T-cell (primary cell): ENCODE data around the gene OR5K1. TPM values are rescaled to one million over a fixed set of nuclear protein-coding genes. Genes with fewer than 3 reads are reported as not detected.

Source experiments
- ATAC-seq, 4 experiments: fragments of 200-7000 bp in 3 of 4; fragments of 150-1000 bp in 1 of 4; cut with Tn5 transposase; replicated peaks in 1 of 4; 1 replicate in 3 of 4; 2 replicates in 1 of 4; pipeline ENCODE4 v1.10.0; 2021; ENCODE audit warnings: moderate library complexity in 3 of 4, mild to moderate bottlenecking in 2 of 4, moderate number of reproducible peaks in 1 of 4
- CTCF ChIA-PET, 2 donors: fragments of 300-600 bp; sonication (Branson Sonifier 250); formaldehyde crosslinking; loops; one replicate each; lab custom pipeline; 2022; ENCODE audit warnings: antibody characterized with exemption in 2 of 2; lab: Charles Lee
- POLR2A ChIA-PET, 2 donors: fragments of 300-600 bp; sonication (Branson Sonifier 250); formaldehyde crosslinking; loops; one replicate each; lab custom pipeline; 2022; ENCODE audit warnings: antibody characterized with exemption in 2 of 2; lab: Charles Lee
- DNase-seq, 35 experiments: peaks; one replicate each; pipeline versions ENCODE4 v3.0.0 to v3.0.0-alpha.2; 2013 to 2023
- H3K27ac ChIP-seq: one replicate; pipeline ENCODE4 v1.5.1; 2013; ENCODE audit warnings: low read length
- H3K27me3 ChIP-seq, 2 experiments: replicated peaks in 1 of 2; 1 replicate in 1 of 2; 2 replicates in 1 of 2; pipeline versions ENCODE4 v1.6.1 to v1.7.0; 2013; ENCODE audit warnings: low read length in 1 of 2, mixed read lengths in 1 of 2; ENCODE audit not compliant: control insufficient read depth in 2 of 2, insufficient read depth in 2 of 2; ENCODE audit errors: extremely low read depth in 1 of 2
- H3K36me3 ChIP-seq, 2 donors: 1 replicate in 1 of 2; 2 replicates in 1 of 2; pipeline versions ENCODE4 v1.6.1 to v1.7.0; 2013; ENCODE audit warnings: low read length in 1 of 2; ENCODE audit not compliant: control insufficient read depth in 2 of 2, insufficient read depth in 1 of 2; ENCODE audit errors: extremely low read depth in 1 of 2
- H3K4me1 ChIP-seq, 2 experiments: 1 replicate in 1 of 2; 2 replicates in 1 of 2; pipeline versions ENCODE4 v1.6.1 to v1.7.0; 2013; ENCODE audit warnings: low read length in 2 of 2, mixed read lengths in 1 of 2; ENCODE audit not compliant: insufficient read depth in 2 of 2, control insufficient read depth in 1 of 2; ENCODE audit errors: extremely low read depth in 1 of 2
- H3K4me3 ChIP-seq, 2 donors: 1 replicate in 1 of 2; 2 replicates in 1 of 2; pipeline versions ENCODE4 v1.5.1 to v1.7.0; 2013; ENCODE audit warnings: mild to moderate bottlenecking in 2 of 2, low read length in 1 of 2, moderate library complexity in 1 of 2; ENCODE audit not compliant: control insufficient read depth in 1 of 2; ENCODE audit errors: extremely low read depth in 1 of 2
- H3K9me3 ChIP-seq: 2 replicates; pipeline ENCODE4 v1.7.0; 2013
- H3K27ac Mint-ChIP-seq, 2 donors: one replicate each; pipeline ENCODE4 v1.8.0; 2020 to 2021; ENCODE audit warnings: mild to moderate bottlenecking in 2 of 2, mixed read lengths in 2 of 2
- H3K27me3 Mint-ChIP-seq, 2 donors: one replicate each; pipeline ENCODE4 v1.8.0; 2021 to 2022; ENCODE audit warnings: mixed read lengths in 2 of 2
- H3K36me3 Mint-ChIP-seq: one replicate; pipeline ENCODE4 v1.8.0; 2021; ENCODE audit warnings: mixed read lengths
- H3K4me1 Mint-ChIP-seq, 3 donors: one replicate each; pipeline ENCODE4 v1.8.0; 2020 to 2022; ENCODE audit warnings: mixed read lengths in 3 of 3, mild to moderate bottlenecking in 1 of 3
- H3K4me3 Mint-ChIP-seq, 3 donors: one replicate each; pipeline ENCODE4 v1.8.0; 2020 to 2022; ENCODE audit warnings: mild to moderate bottlenecking in 3 of 3, mixed read lengths in 3 of 3, moderate library complexity in 3 of 3
- H3K9me3 Mint-ChIP-seq, 3 donors: one replicate each; pipeline ENCODE4 v1.8.0; 2020 to 2022; ENCODE audit warnings: mixed read lengths in 3 of 3
- WGBS: methylation state at CpG from one replicate; pipeline ENCODE4 v1.1.5; 2013; ENCODE audit warnings: missing lambda C conversion rate; ENCODE audit not compliant: insufficient coverage; 5-methylcytosine and 5-hydroxymethylcytosine counted together
- total RNA-seq, 35 experiments: library from RNA in 6 of 35; stranded (reverse) in 6 of 35; fragments of 120-200 nt in 1 of 35; gene quantifications; one replicate each; pipeline versions ENCODE4 v1.2.1 to v1.2.4 and lab custom pipeline; 2013 to 2026

Gene OR5K1
- total RNA-seq, 5 donors from 2014 or later (not counting 1 experiment from before 2014, with no cell fraction given), result not detected

- no peaks in the 10 kb centered on the region for H3K27me3 ChIP-seq
- H3K27ac ChIP-seq, result no peak overlapping the region
- H3K27ac Mint-ChIP-seq, result no peak overlapping the region
- WGBS, result 90% methylated on average over 2 of the region's 4 CpGs
- no peaks in the 10 kb centered on the region for H3K9me3 ChIP-seq
- CTCF ChIA-PET, result no interaction called here
- no peaks in the 10 kb centered on the region for H3K36me3 ChIP-seq
- no peaks in the 10 kb centered on the region for H3K9me3 Mint-ChIP-seq
- no peak overlapping the region for H3K4me3 Mint-ChIP-seq
- ATAC-seq, result no peak
- POLR2A ChIA-PET, result no interaction called here
- H3K27me3 Mint-ChIP-seq, result no peaks in the 10 kb centered on the region
- H3K4me3 ChIP-seq, result no peak overlapping the region
- H3K36me3 Mint-ChIP-seq, result peaks cover 40% of the 10 kb centered on the region
- no peak for DNase-seq
- no peaks in the 10 kb centered on the region for H3K4me1 ChIP-seq
- H3K4me1 Mint-ChIP-seq, result peaks cover 0 to 15% (median 8%) of the 10 kb centered on the region in 3 donors
Measured at GRCh38 chr3:98504539-98504938, 41.5 kb downstream of the OR5K1 start.

DNA sequence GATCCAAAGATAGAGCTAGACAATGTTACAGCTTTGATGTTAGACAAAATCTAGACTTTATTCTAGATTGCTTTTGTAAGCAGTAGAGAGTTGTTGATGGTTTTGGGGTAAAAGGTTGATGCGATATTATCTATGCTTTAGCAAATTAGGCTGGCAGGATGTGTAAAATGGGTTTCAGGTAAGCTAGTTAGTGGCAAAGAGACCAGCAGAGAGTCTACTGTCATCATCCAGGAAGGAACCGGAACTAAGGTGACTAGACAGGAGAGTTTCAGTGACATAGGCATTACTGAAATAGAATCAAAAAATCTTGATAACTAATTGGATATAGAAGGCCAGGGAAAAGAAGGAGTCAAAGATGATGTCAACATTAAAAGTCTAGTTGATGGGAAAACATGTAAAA is 45.6 kb downstream of the OR5K1 start:
- DNase-seq (no peak), ATAC-seq (peak in 3 of 4 experiments; percentile 52 to 80 (median 64))
- no peaks in the 10 kb centered on the region for H3K9me3 ChIP-seq
- H3K4me1 ChIP-seq, result no peaks in the 10 kb centered on the region
- Mint-ChIP-seq H3K4me3 (no peak overlapping the region), H3K4me1 (peaks cover 0 to 31% (median 19%) of the 10 kb centered on the region in 3 donors), H3K27ac (peak overlapping the region; percentile 13 to 53), H3K27me3 (no peaks in the 10 kb centered on the region), H3K36me3 (peaks cover 54% of the 10 kb centered on the region), H3K9me3 (no peaks in the 10 kb centered on the region)
- peaks cover 0 to 16% of the 10 kb centered on the region in 2 donors for H3K36me3 ChIP-seq
- no peak overlapping the region for H3K4me3 ChIP-seq
- H3K27me3 ChIP-seq, result no peaks in the 10 kb centered on the region
- WGBS, result 100% methylated on average over 2 of the region's 2 CpGs
- CTCF ChIA-PET, result interaction anchor here (1.0 kb wide), 2 partner anchors 55 to 65 kb away, joined by 3 to 4 read pairs; no protein-coding TSS in a partner anchor
- H3K27ac ChIP-seq, result no peak overlapping the region
- POLR2A ChIA-PET, result interaction anchor here in 1 of 2 donors (1.4 kb wide), 1 partner anchor 14 kb away, joined by 3 read pairs; the partner anchor contains the start of gene CLDND1

DNA sequence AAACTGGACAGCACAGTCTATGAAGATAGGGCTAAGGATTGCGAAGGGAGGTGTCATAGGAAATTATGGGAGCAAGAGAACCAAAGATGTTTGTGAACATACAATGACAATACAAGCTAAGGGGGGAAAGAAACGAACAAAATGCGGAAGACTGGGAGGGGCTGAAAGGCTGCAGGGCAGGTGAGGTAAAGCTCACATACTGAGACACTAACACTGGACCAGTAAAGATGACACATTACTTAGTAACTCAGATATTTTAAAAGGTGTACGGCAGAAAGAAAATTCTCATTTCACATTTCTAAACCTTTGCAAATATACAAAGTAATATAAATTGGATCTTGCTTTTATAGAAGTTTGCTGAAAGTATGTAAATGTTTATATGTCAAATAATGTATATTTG is 49.6 kb downstream of the OR5K1 start:
- no peak for ATAC-seq
- ChIA-PET CTCF (interaction anchor here in 1 of 2 donors (0.7 kb wide), 1 partner anchor 85 kb away, joined by 3 read pairs; no protein-coding TSS in a partner anchor), POLR2A (no interaction called here)
- Histone ChIP-seq H3K4me1 (no peaks in the 10 kb centered on the region), H3K27me3 (no peaks in the 10 kb centered on the region), H3K9me3 (no peaks in the 10 kb centered on the region), H3K36me3 (peaks cover 4 to 37% of the 10 kb centered on the region in 2 donors), H3K4me3 (no peak overlapping the region), H3K27ac (no peak overlapping the region)
- H3K36me3 Mint-ChIP-seq, result peaks cover 65% of the 10 kb centered on the region
- DNase-seq, result no peak
- H3K27ac Mint-ChIP-seq, result peak overlapping the region in 1 of 2 donors; percentile 5
- no peaks in the 10 kb centered on the region for H3K27me3 Mint-ChIP-seq
- no peaks in the 10 kb centered on the region for H3K9me3 Mint-ChIP-seq
- peaks cover 17 to 50% (median 42%) of the 10 kb centered on the region in 3 donors for H3K4me1 Mint-ChIP-seq
- no CpG with 5 or more reads among the region's 4 CpGs for WGBS
- no peak overlapping the region for H3K4me3 Mint-ChIP-seq

DNA sequence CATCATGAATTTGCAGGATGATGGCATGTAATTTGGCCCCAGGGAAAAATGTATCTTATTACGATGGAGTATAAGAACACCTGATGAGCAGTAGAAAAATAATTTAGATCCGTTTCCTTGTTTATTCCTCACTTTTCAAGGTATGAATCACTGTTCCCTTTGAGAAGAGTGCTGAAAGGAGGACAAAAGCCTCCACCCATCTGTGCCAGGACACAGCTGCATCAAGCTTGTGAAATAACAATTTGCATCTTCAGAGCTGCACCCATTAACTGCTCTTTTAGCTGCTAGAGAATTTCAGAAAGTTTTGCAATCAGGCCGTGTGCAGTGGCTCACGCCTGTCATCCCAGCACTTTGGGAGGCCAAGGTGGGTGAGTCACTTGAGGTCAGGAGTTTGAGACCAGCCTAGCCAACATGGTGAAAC is 50.1 kb downstream of the OR5K1 start:
- Mint-ChIP-seq H3K4me1 (peaks cover 21 to 53% (median 45%) of the 10 kb centered on the region in 3 donors), H3K9me3 (no peaks in the 10 kb centered on the region), H3K4me3 (no peak overlapping the region), H3K36me3 (peaks cover 67% of the 10 kb centered on the region), H3K27ac (peak overlapping the region in 1 of 2 donors; percentile 29), H3K27me3 (no peaks in the 10 kb centered on the region)
- DNase-seq (no peak), ATAC-seq (peak in 1 of 4 experiments; percentile 8)
- H3K36me3 ChIP-seq, result peaks cover 4 to 39% of the 10 kb centered on the region in 2 donors
- no peaks in the 10 kb centered on the region for H3K9me3 ChIP-seq
- no peaks in the 10 kb centered on the region for H3K4me1 ChIP-seq
- H3K4me3 ChIP-seq, result no peak overlapping the region
- no peaks in the 10 kb centered on the region for H3K27me3 ChIP-seq
- WGBS, result 20% methylated on average over 1 of the region's 4 CpGs
- no peak overlapping the region for H3K27ac ChIP-seq
- CTCF ChIA-PET, result no interaction called here
- POLR2A ChIA-PET, result no interaction called here

- H3K27me3 Mint-ChIP-seq, result no peaks in the 10 kb centered on the region
- no peaks in the 10 kb centered on the region for H3K9me3 ChIP-seq
- H3K9me3 Mint-ChIP-seq, result no peaks in the 10 kb centered on the region
- ATAC-seq (no peak), DNase-seq (no peak)
- peaks cover 27 to 53% (median 49%) of the 10 kb centered on the region in 3 donors for H3K4me1 Mint-ChIP-seq
- no peaks in the 10 kb centered on the region for H3K27me3 ChIP-seq
- H3K4me3 Mint-ChIP-seq, result no peak overlapping the region
- peaks cover 67% of the 10 kb centered on the region for H3K36me3 Mint-ChIP-seq
- H3K4me1 ChIP-seq, result no peaks in the 10 kb centered on the region
- H3K36me3 ChIP-seq, result peaks cover 4 to 45% of the 10 kb centered on the region in 2 donors
- no peak overlapping the region for H3K4me3 ChIP-seq
- H3K27ac ChIP-seq, result no peak overlapping the region
- H3K27ac Mint-ChIP-seq, result no peak overlapping the region
- 100% methylated on average over 1 of the region's 3 CpGs for WGBS
- POLR2A ChIA-PET, result interaction anchor here in 1 of 2 donors (0.9 to 1.0 kb wide), 2 partner anchors 50 to 57 kb away, joined by 4 read pairs; no protein-coding TSS in a partner anchor
- CTCF ChIA-PET, result no interaction called here
Measured at GRCh38 chr3:98513736-98514135, 50.7 kb downstream of the OR5K1 start.

DNA sequence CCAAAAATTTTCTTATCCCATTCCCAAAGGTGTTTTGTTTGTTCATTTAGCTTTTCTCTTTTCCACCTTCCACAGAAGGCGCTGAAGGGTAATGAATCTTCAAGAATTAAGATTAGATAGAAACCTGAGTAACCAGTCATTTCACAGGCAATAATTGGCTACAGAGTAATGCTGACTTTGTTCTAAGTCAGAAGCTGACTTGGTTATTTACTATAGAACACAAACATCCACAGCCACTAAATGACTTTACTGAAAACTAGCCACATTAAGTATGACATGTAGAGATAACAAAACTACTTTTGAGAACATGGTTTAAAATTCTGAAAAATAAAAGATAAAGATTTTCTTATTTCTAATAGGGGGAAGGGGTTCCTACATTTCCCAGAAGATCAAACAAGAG is 51.9 kb downstream of the OR5K1 start:
- no peak overlapping the region for H3K4me3 Mint-ChIP-seq
- H3K4me1 Mint-ChIP-seq, result peaks cover 39 to 64% (median 61%) of the 10 kb centered on the region in 3 donors
- Histone ChIP-seq H3K27me3 (no peaks in the 10 kb centered on the region), H3K27ac (no peak overlapping the region), H3K4me3 (no peak overlapping the region), H3K9me3 (no peaks in the 10 kb centered on the region), H3K4me1 (peaks cover 0 to 7% of the 10 kb centered on the region in 2 experiments), H3K36me3 (peaks cover 4 to 57% of the 10 kb centered on the region in 2 donors)
- WGBS, result no CpG with 5 or more reads among the region's 1 CpG
- H3K9me3 Mint-ChIP-seq, result no peaks in the 10 kb centered on the region
- DNase-seq (no peak), ATAC-seq (no peak)
- no peaks in the 10 kb centered on the region for H3K27me3 Mint-ChIP-seq
- ChIA-PET POLR2A (interaction anchor here in 1 of 2 donors (0.7 kb wide), 1 partner anchor 14 kb away, joined by 3 read pairs; no protein-coding TSS in a partner anchor), CTCF (interaction anchor here (0.6 to 0.7 kb wide), 2 partner anchors 47 to 76 kb away, joined by 3 read pairs; no protein-coding TSS in a partner anchor)
- H3K36me3 Mint-ChIP-seq, result peaks cover 73% of the 10 kb centered on the region
- H3K27ac Mint-ChIP-seq, result no peak overlapping the region
